GM12874 (cell line): ENCODE measurements around the gene TRDN.

ENCODE experiments used
- TF ChIP-seq, protein P1 (sequence below): IDR thresholded peaks from 2 replicates; pipeline ENCODE4 v1.5.1; 2011; ENCODE audit warnings: low read depth, mild to moderate bottlenecking, control low read depth, low read length, moderate library complexity; ENCODE audit not compliant: insufficient read depth

TRDN gene

DNA sequence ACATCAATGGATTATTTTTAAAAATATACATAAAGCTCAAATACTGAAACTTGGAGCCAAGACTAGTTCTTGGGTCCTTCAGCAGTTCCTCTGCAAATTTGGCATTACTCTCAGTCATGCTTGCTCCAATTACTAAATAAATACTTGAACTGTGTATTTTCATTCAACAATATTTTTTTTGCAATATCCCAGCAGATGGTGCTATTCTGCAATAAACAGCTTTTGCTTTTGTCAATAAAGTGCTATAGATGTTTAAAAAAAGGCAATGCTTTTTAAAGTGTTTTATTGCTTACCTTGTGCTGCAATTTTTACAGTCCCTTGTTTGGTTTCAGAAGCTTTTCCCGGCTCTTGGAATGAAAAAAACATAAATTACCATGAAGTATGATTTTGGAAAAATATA is 243.4 kb downstream of the TRDN start:
- TF ChIP-seq, protein P1, sequence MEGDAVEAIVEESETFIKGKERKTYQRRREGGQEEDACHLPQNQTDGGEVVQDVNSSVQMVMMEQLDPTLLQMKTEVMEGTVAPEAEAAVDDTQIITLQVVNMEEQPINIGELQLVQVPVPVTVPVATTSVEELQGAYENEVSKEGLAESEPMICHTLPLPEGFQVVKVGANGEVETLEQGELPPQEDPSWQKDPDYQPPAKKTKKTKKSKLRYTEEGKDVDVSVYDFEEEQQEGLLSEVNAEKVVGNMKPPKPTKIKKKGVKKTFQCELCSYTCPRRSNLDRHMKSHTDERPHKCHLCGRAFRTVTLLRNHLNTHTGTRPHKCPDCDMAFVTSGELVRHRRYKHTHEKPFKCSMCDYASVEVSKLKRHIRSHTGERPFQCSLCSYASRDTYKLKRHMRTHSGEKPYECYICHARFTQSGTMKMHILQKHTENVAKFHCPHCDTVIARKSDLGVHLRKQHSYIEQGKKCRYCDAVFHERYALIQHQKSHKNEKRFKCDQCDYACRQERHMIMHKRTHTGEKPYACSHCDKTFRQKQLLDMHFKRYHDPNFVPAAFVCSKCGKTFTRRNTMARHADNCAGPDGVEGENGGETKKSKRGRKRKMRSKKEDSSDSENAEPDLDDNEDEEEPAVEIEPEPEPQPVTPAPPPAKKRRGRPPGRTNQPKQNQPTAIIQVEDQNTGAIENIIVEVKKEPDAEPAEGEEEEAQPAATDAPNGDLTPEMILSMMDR: no peak

DNA sequence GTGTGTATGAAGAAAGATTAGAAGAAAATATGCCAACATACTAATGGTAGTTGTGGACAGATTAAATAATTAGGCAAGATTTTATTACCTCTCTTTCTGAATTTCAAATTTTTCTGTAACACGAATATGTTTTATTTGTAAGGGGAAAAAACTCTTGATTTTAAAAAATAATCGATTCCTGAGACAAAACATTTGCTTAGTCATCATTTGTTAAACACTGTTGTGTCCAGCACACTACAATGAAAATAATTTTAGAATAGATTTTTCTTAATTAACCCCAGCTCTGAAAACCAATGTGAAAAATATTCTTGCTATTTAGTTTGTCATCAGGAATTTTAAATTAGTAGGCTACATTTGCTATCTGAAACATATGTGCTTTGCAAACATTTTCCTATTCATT is 253.0 kb downstream of the TRDN start:
- TF ChIP-seq, protein P1: no peak

DNA sequence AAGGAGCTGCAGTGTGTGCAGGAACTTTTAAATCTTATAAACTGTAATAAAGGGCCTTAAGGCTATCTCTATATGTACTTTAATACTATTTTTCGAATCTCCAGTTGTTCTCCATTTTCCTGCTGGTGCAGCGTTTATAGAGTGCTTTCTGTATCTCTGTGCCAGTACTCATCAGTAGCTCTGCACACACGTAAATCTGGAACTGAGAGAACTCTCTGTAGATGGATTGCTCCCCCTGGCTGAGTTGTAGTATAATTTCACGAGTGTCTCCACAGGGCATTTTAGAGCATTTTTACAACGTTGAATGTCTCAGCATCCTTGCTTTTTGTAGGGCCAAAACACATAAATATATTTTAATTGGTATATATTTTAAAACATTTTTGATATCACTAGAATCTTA is 256.5 kb downstream of the TRDN start:
- TF ChIP-seq, protein P1: 0 out of 2 replicates have a peak, but pooled peaks have one; percentile 6

DNA sequence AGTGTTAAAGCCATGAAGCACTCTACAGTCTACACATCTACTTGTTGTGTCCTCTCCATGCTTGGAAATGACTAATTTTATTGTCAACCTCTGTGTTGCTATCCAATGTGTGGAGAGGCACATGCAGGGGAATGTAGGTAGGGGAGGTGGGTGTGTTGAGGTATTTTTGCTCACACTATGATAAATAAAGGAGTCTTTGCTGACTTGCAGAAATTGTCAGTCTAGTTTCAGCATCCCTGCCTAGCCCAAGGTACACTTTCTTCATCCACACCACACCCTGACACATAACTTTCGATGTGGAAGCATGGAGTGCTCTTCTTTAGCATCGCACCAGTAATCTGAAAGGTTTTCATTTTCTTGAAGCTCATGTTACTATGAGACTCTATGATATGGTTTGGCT is 264.0 kb downstream of the TRDN start:
- TF ChIP-seq, protein P1: no peak

DNA sequence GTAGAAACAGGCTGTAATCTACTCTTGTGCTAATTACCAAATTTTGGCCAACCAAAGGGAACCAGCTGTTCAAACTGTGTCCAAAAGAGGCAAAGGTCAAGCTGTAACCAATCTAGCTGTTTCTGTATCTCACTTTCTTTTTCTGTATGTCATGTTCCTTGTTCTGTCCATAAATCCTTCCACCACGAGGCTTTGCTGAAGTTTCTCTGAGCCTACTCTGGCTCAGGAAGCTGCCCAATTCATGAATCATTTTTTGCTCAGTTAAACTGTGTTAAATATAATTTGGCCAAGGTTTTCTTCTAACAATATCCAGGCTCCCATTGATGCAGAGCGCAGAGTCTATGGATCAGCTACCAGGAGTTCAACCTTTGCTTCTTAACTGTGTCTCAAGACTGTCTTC is 272.8 kb downstream of the TRDN start:
- TF ChIP-seq, protein P1: no peak

DNA sequence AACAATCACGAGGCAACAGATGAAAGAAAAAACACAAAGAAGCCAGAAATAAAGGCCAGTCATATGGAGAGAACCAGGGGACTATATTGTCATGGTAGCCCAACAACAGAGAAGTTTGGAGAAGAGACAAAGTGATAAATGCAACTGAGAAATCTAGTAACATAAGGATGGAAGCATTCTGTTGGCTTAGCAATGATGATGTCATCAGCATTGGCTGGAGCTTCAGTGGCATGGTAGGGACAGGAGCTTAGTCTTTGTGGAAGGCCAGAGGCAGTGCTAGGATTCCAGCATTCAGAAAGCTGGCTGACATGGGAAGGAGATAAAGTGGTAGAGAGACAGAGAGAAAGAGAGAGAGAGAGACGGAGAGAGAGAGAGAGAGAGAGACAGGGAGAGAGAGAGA is 276.4 kb downstream of the TRDN start:
- TF ChIP-seq, protein P1: no peak

DNA sequence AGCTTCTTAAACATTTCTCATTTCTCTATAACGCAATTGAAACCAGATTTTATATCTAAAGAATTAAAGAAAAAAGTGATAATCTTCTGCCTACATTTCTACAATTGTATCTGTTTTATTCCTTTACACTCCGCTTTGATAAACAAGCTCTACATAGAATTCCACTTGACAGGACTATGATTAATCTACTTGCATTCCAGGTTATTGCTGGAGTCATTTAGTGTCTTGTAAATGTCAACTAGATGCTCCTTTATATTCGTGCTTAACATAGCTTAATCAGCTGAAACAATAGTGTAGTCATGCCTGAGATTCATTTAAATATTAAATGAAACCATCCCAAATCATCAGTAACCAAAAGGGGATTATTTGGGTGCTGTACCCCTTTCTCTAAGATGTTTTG is 284.0 kb downstream of the TRDN start:
- TF ChIP-seq, protein P1: no peak

DNA sequence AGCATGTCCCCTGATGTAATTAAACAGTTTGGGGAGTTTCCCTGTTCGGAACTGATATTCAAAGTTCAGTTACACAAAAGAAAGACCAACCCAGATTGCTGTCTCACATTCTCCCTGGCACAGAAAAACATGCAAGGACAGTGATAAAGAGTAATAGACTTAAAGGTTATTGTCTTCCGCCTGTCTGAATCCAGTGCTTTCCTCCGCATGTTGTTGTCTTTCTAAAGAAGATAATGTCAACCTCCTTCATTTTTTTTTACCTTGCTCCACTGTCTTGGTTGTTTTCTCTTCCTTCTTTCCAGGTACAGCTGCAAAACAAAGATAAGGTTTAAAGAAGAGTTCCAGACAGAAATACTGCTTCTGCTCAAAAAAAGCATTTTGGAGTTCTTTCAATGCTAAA is 284.5 kb downstream of the TRDN start:
- TF ChIP-seq, protein P1: no peak
